HEK293 (cell line): Measurements from ENCODE around the gene ARID3A.

Experiments used
- CTCF ChIA-PET: fragments of 350-600 bp; formaldehyde crosslinking; extraction: SDS; loops from one replicate; lab custom pipeline; 2021; ENCODE audit warnings: antibody characterized with exemption; lab: Yijun Ruan, JAX
- POLR2A ChIA-PET: fragments of 300-600 bp; formaldehyde crosslinking; extraction: SDS; loops from one replicate; lab custom pipeline; 2020; ENCODE audit warnings: antibody characterized with exemption, inconsistent platforms; lab: Yijun Ruan, JAX
- H3K27ac ChIP-seq: fragments of 200-500 bp; sonication (Bioruptor generic); 2 replicates; pipeline ENCODE4 v1.5.1; 2014; ENCODE audit warnings: low read depth, low read length, control low read depth, inconsistent platforms; ENCODE audit errors: extremely low read depth
- H3K36me3 ChIP-seq, 2 experiments: fragments of 200-500 bp in 1 of 2; sonication (Bioruptor generic) in 1 of 2; 1 replicate in 1 of 2; 2 replicates in 1 of 2; pipeline ENCODE4 v1.5.1; 2014 to 2017; ENCODE audit warnings: inconsistent platforms in 2 of 2, low read length in 2 of 2; ENCODE audit not compliant: control insufficient read depth in 2 of 2, insufficient read depth in 1 of 2
- H3K4me1 ChIP-seq: fragments of 200-500 bp; sonication (Bioruptor generic); 2 replicates; pipeline ENCODE4 v1.5.1; 2014; ENCODE audit warnings: mild to moderate bottlenecking, low read length, inconsistent platforms; ENCODE audit not compliant: control insufficient read depth, insufficient read depth
- H3K4me3 ChIP-seq: 2 replicates; pipeline ENCODE4 v1.5.1; 2011; ENCODE audit warnings: low read depth, mild to moderate bottlenecking, control low read depth, low read length, moderate library complexity
- H3K9me3 ChIP-seq: fragments of 200-500 bp; sonication (Bioruptor generic); 2 replicates; pipeline ENCODE4 v1.5.1; 2014; ENCODE audit warnings: low read depth, low read length, inconsistent platforms; ENCODE audit not compliant: control insufficient read depth, insufficient read depth
- GLI2 ChIP-seq: fragments of 450-650 bp; formaldehyde crosslinking; IDR thresholded peaks from 2 replicates; pipeline ENCODE4; 2017; ENCODE audit warnings: missing biosample characterization, missing genetic modification characterization, low read depth, borderline replicate concordance
- GLIS1 ChIP-seq: fragments of 450-650 bp; formaldehyde crosslinking; IDR thresholded peaks from 2 replicates; pipeline ENCODE4 v1.5.1; 2016; ENCODE audit warnings: missing biosample characterization, missing genetic modification characterization
- IKZF3 ChIP-seq: fragments of 450-650 bp; IDR thresholded peaks from 2 replicates; pipeline ENCODE4 v1.5.0; 2018; ENCODE audit warnings: missing biosample characterization, mild to moderate bottlenecking, missing genetic modification characterization, moderate library complexity
- KLF16 ChIP-seq: fragments of 450-650 bp; formaldehyde crosslinking; IDR thresholded peaks from 2 replicates; pipeline ENCODE4 v1.5.1; 2017; ENCODE audit warnings: missing biosample characterization, missing genetic modification characterization
- KLF17 ChIP-seq: fragments of 450-650 bp; formaldehyde crosslinking; IDR thresholded peaks from 2 replicates; pipeline ENCODE4 v1.5.1; 2016; ENCODE audit warnings: missing biosample characterization, missing genetic modification characterization
- KLF8 ChIP-seq: fragments of 450-650 bp; formaldehyde crosslinking; IDR thresholded peaks from 2 replicates; pipeline ENCODE4 v1.5.1; 2016; ENCODE audit warnings: missing biosample characterization, missing genetic modification characterization
- OSR2 ChIP-seq: fragments of 450-650 bp; formaldehyde crosslinking; IDR thresholded peaks from 2 replicates; pipeline ENCODE4 v1.5.1; 2016; ENCODE audit warnings: missing biosample characterization, missing genetic modification characterization
- OVOL3 ChIP-seq: fragments of 450-650 bp; formaldehyde crosslinking; IDR thresholded peaks from 2 replicates; pipeline ENCODE4 v1.5.1; 2016; ENCODE audit warnings: missing biosample characterization, missing genetic modification characterization
- PRDM1 ChIP-seq: fragments of 450-650 bp; formaldehyde crosslinking; IDR thresholded peaks from 2 replicates; pipeline ENCODE4; 2016; ENCODE audit warnings: missing biosample characterization, missing genetic modification characterization
- PRDM6 ChIP-seq: fragments of 450-650 bp; formaldehyde crosslinking; IDR thresholded peaks from 2 replicates; pipeline ENCODE4 v1.5.1; 2017; ENCODE audit warnings: missing biosample characterization, missing genetic modification characterization
- SP7 ChIP-seq: fragments of 450-650 bp; formaldehyde crosslinking; IDR thresholded peaks from 2 replicates; pipeline ENCODE4 v1.5.1; 2016; ENCODE audit warnings: missing biosample characterization, missing genetic modification characterization
- ZBTB20 ChIP-seq: fragments of 450-650 bp; formaldehyde crosslinking; IDR thresholded peaks from 2 replicates; pipeline ENCODE4 v1.5.1; 2016; ENCODE audit warnings: missing biosample characterization, missing genetic modification characterization
- ZBTB48 ChIP-seq: fragments of 450-650 bp; formaldehyde crosslinking; IDR thresholded peaks from 2 replicates; pipeline ENCODE4 v1.5.1; 2016; ENCODE audit warnings: missing biosample characterization, missing genetic modification characterization
- ZIC2 ChIP-seq: fragments of 450-650 bp; formaldehyde crosslinking; IDR thresholded peaks from 2 replicates; pipeline ENCODE4 v1.5.1; 2016; ENCODE audit warnings: missing biosample characterization, missing genetic modification characterization
- ZNF10 ChIP-seq: fragments of 450-650 bp; formaldehyde crosslinking; IDR thresholded peaks from 2 replicates; pipeline ENCODE4 v1.5.1; 2017; ENCODE audit warnings: missing biosample characterization, missing genetic modification characterization
- ZNF174 ChIP-seq: fragments of 450-650 bp; formaldehyde crosslinking; IDR thresholded peaks from 2 replicates; pipeline ENCODE4 v1.5.0; 2017; ENCODE audit warnings: missing biosample characterization, mild to moderate bottlenecking, missing genetic modification characterization
- ZNF175 ChIP-seq: fragments of 450-650 bp; formaldehyde crosslinking; IDR thresholded peaks from 2 replicates; pipeline ENCODE4 v1.5.1; 2016; ENCODE audit warnings: missing biosample characterization, missing genetic modification characterization
- ZNF202 ChIP-seq: fragments of 450-650 bp; formaldehyde crosslinking; IDR thresholded peaks from 2 replicates; pipeline ENCODE4 v1.5.1; 2016; ENCODE audit warnings: missing biosample characterization, missing genetic modification characterization, borderline replicate concordance
- ZNF214 ChIP-seq: fragments of 450-650 bp; formaldehyde crosslinking; IDR thresholded peaks from 2 replicates; pipeline ENCODE4 v1.5.1; 2017; ENCODE audit warnings: missing biosample characterization, mild to moderate bottlenecking, missing genetic modification characterization, borderline replicate concordance
- ZNF223 ChIP-seq: fragments of 450-650 bp; formaldehyde crosslinking; IDR thresholded peaks from 2 replicates; pipeline ENCODE4 v1.5.1; 2016; ENCODE audit warnings: missing biosample characterization, missing genetic modification characterization
- ZNF280D ChIP-seq: fragments of 450-650 bp; formaldehyde crosslinking; IDR thresholded peaks from 2 replicates; pipeline ENCODE4 v1.5.1; 2016; ENCODE audit warnings: missing biosample characterization, missing genetic modification characterization
- ZNF350 ChIP-seq: fragments of 450-650 bp; formaldehyde crosslinking; IDR thresholded peaks from 2 replicates; pipeline ENCODE4 v1.5.0; 2017; ENCODE audit warnings: missing biosample characterization, mild to moderate bottlenecking, missing genetic modification characterization
- ZNF366 ChIP-seq: fragments of 450-650 bp; formaldehyde crosslinking; conservative IDR thresholded peaks from 2 replicates; pipeline ENCODE4 v1.5.1; 2016; ENCODE audit warnings: missing biosample characterization, missing genetic modification characterization
- ZNF510 ChIP-seq: fragments of 450-650 bp; formaldehyde crosslinking; IDR thresholded peaks from 2 replicates; pipeline ENCODE4 v1.5.1; 2018; ENCODE audit warnings: mild to moderate bottlenecking, missing genetic modification characterization, missing biosample characterization; ENCODE audit not compliant: insufficient replicate concordance
- ZNF571 ChIP-seq: fragments of 450-650 bp; formaldehyde crosslinking; IDR thresholded peaks from 2 replicates; pipeline ENCODE4 v1.5.0; 2017; ENCODE audit warnings: missing biosample characterization, missing genetic modification characterization
- ZNF600 ChIP-seq: fragments of 450-650 bp; formaldehyde crosslinking; IDR thresholded peaks from 2 replicates; pipeline ENCODE4 v1.5.1; 2016; ENCODE audit warnings: missing biosample characterization, missing genetic modification characterization
- ZNF645 ChIP-seq: fragments of 450-650 bp; formaldehyde crosslinking; IDR thresholded peaks from 2 replicates; pipeline ENCODE4; 2016; ENCODE audit warnings: missing biosample characterization, missing genetic modification characterization
- ZNF670 ChIP-seq: fragments of 450-650 bp; formaldehyde crosslinking; IDR thresholded peaks from 2 replicates; pipeline ENCODE4 v1.5.1; 2016; ENCODE audit warnings: missing biosample characterization, missing genetic modification characterization, low read depth
- ZNF707 ChIP-seq: fragments of 450-650 bp; formaldehyde crosslinking; IDR thresholded peaks from 2 replicates; pipeline ENCODE4 v1.5.1; 2016; ENCODE audit warnings: missing biosample characterization, missing genetic modification characterization
- ZNF76 ChIP-seq: fragments of 450-650 bp; formaldehyde crosslinking; IDR thresholded peaks from 2 replicates; pipeline ENCODE4; 2016; ENCODE audit warnings: low read depth, missing biosample characterization, missing genetic modification characterization, borderline replicate concordance
- ZNF777 ChIP-seq: fragments of 450-650 bp; formaldehyde crosslinking; IDR thresholded peaks from 2 replicates; pipeline ENCODE4 v1.5.1; 2017; ENCODE audit warnings: missing biosample characterization, missing genetic modification characterization, borderline replicate concordance

The ARID3A gene

GRCh38 chr19:883661-884211 lies 42.1 kb upstream of the ARID3A start:
- peaks cover 4 to 73% of the 10 kb centered on the region in 2 experiments; a peak in 2 of 3 replicates for H3K36me3 ChIP-seq
- CTCF ChIA-PET: interaction anchor here (0.5 to 0.7 kb wide), 2 partner anchors 32 to 139 kb away, joined by 4 read pairs; partner anchors contain the start of gene ELANE

More at GRCh38 chr19:883661-884211, 42.1 kb upstream of the ARID3A start:
- no peaks in the 10 kb centered on the region for H3K4me1 ChIP-seq
- no peak for TF ChIP-seq ZNF645 (tag by site-specific recombination)
- 0 out of 2 replicates have a peak, but pooled peaks have one; percentile 16 for TF ChIP-seq SP7 (tag by site-specific recombination)
- no peak for TF ChIP-seq KLF8 (tag by site-specific recombination)
- peak; percentile 53; the same call in 1 of the 2 replicates for TF ChIP-seq ZNF600 (tag by site-specific recombination)
- TF ChIP-seq OSR2: peak; percentile 43
- peak; percentile 77 for TF ChIP-seq GLIS1 (tag by site-specific recombination)
- no peak for TF ChIP-seq ZNF280D
- TF ChIP-seq ZNF777 (tag by site-specific recombination): no peak
- TF ChIP-seq ZBTB20 (tag by site-specific recombination): no peak
- peak; percentile 76 for TF ChIP-seq ZNF10
- TF ChIP-seq ZNF350 (tag by site-specific recombination): no peak
- TF ChIP-seq GLI2 (tag by site-specific recombination): no peak
- TF ChIP-seq ZNF670: no peak
- no peak for TF ChIP-seq ZNF202 (tag by site-specific recombination)
- TF ChIP-seq OVOL3 (tag by site-specific recombination): no peak
- TF ChIP-seq ZNF510 (tag by site-specific recombination): no peak
- no peak for TF ChIP-seq ZIC2 (tag by site-specific recombination)
- TF ChIP-seq PRDM1 (tag by site-specific recombination): no peak
- TF ChIP-seq PRDM6 (tag by site-specific recombination): no peak
- no peak for TF ChIP-seq ZNF571 (tag by site-specific recombination)
- no peak for TF ChIP-seq ZNF707 (tag by site-specific recombination)
- TF ChIP-seq KLF17 (tag by site-specific recombination): peak; percentile 60; the same call in 1 of the 2 replicates
- TF ChIP-seq ZNF175 (tag by site-specific recombination): no peak
- TF ChIP-seq ZNF174 (tag by site-specific recombination): no peak
- TF ChIP-seq ZNF223 (tag by site-specific recombination): no peak
- peak; percentile 29; the same call in 1 of the 2 replicates for TF ChIP-seq ZNF366
- TF ChIP-seq ZNF214 (tag by site-specific recombination): no peak
- no peak for TF ChIP-seq KLF16
- TF ChIP-seq ZBTB48 (tag by site-specific recombination): peak; percentile 56
- TF ChIP-seq ZNF76: no peak
- no peak for TF ChIP-seq IKZF3 (tag by site-specific recombination)
- TF ChIP-seq, all 188 proteins: peak for 8
- POLR2A ChIA-PET: no interaction called here
- H3K27ac ChIP-seq: no peak overlapping the region
- H3K4me3 ChIP-seq: no peak overlapping the region
- H3K9me3 ChIP-seq: no peaks in the 10 kb centered on the region
